ENCODE data around the gene RGSL1. TPM values are rescaled to one million over a fixed set of nuclear protein-coding genes. Genes with fewer than 3 reads are reported as not detected.
A peak's percentile ranks its signal among the peaks of the same experiment; 100 is the strongest.

Gene RGSL1
- total and polyA plus RNA-seq, 9 of the 15 experiments (the other 6 are each of a cell fraction or from before 2014, with no cell fraction given) = 0.03 TPM; not detected in 8

DNA sequence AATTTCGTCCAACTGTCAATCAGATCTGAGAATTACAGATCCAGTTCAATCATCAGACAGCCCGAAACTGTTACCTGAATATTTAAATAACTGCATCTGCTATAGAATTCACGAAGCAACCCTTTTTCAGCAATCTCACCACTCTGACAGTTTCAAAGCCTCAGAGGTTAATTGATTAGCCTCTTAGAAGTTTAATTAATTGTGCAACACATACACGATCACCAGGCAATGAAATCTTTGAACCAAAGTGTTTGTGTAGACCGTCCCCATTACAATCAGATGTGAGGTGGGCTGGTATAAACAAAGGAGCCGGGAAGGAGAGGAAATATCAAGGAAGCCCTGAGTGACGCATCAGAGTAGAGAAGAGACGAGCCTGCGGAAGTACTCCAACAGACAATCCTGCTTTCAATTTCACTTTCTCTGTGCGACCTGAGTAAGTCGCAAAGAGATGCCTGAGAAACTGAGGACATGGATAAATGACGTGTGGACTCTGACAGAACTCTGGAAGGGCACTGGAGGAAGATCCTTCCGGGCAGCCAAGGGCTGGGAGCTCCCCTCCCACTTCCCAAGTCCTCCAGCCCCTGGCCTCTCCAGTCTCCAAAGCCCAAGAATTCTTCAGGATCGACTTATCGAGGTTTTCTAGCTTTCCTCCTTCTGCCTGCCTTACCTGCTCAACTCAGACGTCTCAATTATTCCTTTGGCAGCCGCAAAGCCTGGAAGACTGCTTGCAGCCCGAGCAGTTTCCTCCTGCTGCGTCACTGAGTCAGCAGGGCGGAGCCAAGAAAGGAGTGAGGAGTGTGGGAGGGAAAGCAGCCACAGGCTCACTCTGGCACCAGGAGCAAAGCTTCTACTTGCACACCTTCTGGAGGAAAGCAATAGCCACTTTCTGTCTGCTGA lies 138.8 kb downstream of the RGSL1 start, which contains the start of gene RNASEL (continued):
- TF ChIP-seq, protein P1, sequence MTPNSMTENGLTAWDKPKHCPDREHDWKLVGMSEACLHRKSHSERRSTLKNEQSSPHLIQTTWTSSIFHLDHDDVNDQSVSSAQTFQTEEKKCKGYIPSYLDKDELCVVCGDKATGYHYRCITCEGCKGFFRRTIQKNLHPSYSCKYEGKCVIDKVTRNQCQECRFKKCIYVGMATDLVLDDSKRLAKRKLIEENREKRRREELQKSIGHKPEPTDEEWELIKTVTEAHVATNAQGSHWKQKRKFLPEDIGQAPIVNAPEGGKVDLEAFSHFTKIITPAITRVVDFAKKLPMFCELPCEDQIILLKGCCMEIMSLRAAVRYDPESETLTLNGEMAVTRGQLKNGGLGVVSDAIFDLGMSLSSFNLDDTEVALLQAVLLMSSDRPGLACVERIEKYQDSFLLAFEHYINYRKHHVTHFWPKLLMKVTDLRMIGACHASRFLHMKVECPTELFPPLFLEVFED (CRISPR knock-in tag; conservative IDR thresholded peaks at IDR 0.05) = 0 out of 2 replicates have a peak, but pooled peaks have one; percentile 18
- TF ChIP-seq, protein P2, sequence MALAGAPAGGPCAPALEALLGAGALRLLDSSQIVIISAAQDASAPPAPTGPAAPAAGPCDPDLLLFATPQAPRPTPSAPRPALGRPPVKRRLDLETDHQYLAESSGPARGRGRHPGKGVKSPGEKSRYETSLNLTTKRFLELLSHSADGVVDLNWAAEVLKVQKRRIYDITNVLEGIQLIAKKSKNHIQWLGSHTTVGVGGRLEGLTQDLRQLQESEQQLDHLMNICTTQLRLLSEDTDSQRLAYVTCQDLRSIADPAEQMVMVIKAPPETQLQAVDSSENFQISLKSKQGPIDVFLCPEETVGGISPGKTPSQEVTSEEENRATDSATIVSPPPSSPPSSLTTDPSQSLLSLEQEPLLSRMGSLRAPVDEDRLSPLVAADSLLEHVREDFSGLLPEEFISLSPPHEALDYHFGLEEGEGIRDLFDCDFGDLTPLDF (CRISPR knock-in tag; IDR thresholded peaks at IDR 0.05) = no peak
- TF ChIP-seq POLR3A (IDR thresholded peaks at IDR 0.05; ENCODE audit: borderline replicate concordance, extremely low read depth, insufficient read depth, insufficient read length) (no peak), MED1 (CRISPR knock-in tag; IDR thresholded peaks at IDR 0.05; ENCODE audit: borderline replicate concordance) (no peak), PURB (CRISPR knock-in tag; IDR thresholded peaks at IDR 0.05; ENCODE audit: low read depth) (no peak), KHSRP (IDR thresholded peaks at IDR 0.05) (no peak), EP400 (IDR thresholded peaks at IDR 0.05) (peak; percentile 60), COPS2 (conservative IDR thresholded peaks at IDR 0.05) (no peak), ARNT (IDR thresholded peaks at IDR 0.05) (0 out of 4 replicates have a peak, but pooled peaks of 1 of the 2 experiments have one; percentile 50), POLR2B (IDR thresholded peaks at IDR 0.05; ENCODE audit: low read depth, partially characterized antibody) (peak; percentile 77), ZNF586 (CRISPR knock-in tag; conservative IDR thresholded peaks at IDR 0.05) (no peak), SMAD3 (CRISPR knock-in tag; conservative IDR thresholded peaks at IDR 0.05) (no peak), ZNF224 (CRISPR knock-in tag; IDR thresholded peaks at IDR 0.05) (no peak), E2F3 (CRISPR knock-in tag; IDR thresholded peaks at IDR 0.05) (peak; percentile 63; the same call in 1 of the 2 replicates), SIN3B (IDR thresholded peaks at IDR 0.05; ENCODE audit: low read depth) (no peak), CXXC5 (CRISPR knock-in tag; IDR thresholded peaks at IDR 0.05) (peak; percentile 38; the same call in 1 of the 2 replicates), ZNF444 (CRISPR knock-in tag; IDR thresholded peaks at IDR 0.05) (0 out of 2 replicates have a peak, but pooled peaks have one; percentile 30), MAFG (tag; conservative IDR thresholded peaks at IDR 0.05) (0 out of 2 replicates have a peak, but pooled peaks have one; percentile 42)
- TF ChIP-seq, protein P3, sequence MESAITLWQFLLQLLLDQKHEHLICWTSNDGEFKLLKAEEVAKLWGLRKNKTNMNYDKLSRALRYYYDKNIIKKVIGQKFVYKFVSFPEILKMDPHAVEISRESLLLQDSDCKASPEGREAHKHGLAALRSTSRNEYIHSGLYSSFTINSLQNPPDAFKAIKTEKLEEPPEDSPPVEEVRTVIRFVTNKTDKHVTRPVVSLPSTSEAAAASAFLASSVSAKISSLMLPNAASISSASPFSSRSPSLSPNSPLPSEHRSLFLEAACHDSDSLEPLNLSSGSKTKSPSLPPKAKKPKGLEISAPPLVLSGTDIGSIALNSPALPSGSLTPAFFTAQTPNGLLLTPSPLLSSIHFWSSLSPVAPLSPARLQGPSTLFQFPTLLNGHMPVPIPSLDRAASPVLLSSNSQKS (CRISPR knock-in tag; IDR thresholded peaks at IDR 0.05) = peak; percentile 24; the same call in 1 of the 2 replicates
- TF ChIP-seq, protein P4, sequence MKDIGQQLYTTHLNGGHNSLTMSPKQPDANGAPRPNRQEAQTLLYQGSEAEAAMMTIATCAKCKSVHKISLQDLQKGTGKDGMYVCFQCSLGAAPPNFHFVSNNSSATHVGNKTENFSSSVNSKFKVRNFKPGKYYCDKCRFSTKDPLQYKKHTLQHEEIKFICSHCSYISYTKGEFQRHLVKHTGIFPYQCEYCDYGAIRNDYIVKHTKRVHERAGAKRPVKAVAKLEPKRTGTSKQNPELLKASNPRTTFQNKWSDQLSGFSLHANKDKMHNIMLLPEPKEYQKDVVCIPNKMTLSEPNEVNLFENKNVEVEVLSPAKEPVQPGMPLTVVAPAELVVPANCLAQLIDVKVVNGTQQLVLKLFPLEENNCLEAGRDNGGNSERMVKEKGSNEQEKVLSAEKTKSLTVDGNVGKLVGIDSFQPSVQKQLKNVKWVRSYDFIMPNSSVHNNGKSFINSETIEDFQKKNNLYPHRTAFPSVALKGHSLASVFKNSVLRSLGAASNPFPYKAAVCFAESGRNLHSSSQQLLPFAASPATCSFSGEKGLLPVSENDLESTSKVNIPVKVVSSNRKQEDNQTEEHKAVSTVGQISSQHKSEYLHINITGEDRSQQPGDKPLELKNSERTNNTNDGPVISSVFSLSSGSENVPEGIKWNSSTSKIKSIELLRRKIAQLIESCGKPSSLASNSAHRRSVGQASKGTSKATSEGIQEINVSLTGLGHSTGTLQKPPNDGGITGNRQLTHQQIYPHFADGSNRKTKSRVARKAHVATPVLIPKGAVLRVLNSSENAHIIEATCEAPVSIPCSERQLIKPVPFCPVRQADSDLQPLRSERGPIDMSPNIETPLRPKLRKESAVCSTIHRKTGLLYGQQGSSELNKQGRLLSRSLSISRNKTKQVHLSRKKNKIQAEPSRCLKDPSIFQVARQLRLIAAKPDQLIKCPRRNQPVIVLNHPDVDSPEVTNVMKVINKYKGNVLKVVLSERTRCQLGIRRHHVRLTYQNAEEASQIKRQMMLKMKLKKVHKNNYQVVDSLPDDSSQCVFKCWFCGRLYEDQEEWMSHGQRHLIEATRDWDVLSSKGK (CRISPR knock-in tag; IDR thresholded peaks at IDR 0.05) = no peak
